DOHH2 (cell line): ENCODE results near the gene MRPL36.
A peak's percentile ranks its signal among the peaks of the same experiment; 100 is the strongest.

Experiments used
- H3F3A ChIP-seq: fragments of 200-600 bp; sonication (generic), shearing (Covaris generic); 2 replicates; pipeline ENCODE4 v1.6.0; 2016; ENCODE audit warnings: antibody characterized with exemption, mild to moderate bottlenecking; ENCODE audit not compliant: control insufficient read depth, insufficient read depth
- H3K27ac ChIP-seq: fragments of 200-600 bp; sonication (generic); 2 replicates; pipeline ENCODE4 v1.5.1; 2014; ENCODE audit warnings: low read depth, mild to moderate bottlenecking, low read length, moderate library complexity
- H3K27me3 ChIP-seq: fragments of 200-600 bp; sonication (generic); 2 replicates; pipeline ENCODE4 v1.6.1; 2014; ENCODE audit warnings: mild to moderate bottlenecking, low read length, mixed read lengths; ENCODE audit not compliant: control insufficient read depth
- H3K36me3 ChIP-seq: fragments of 200-600 bp; sonication (generic); 2 replicates; pipeline ENCODE4 v1.6.1; 2014; ENCODE audit warnings: mild to moderate bottlenecking, low read length, moderate library complexity, mixed read lengths; ENCODE audit not compliant: control insufficient read depth
- H3K4me1 ChIP-seq: fragments of 200-600 bp; sonication (generic); 2 replicates; pipeline ENCODE4 v1.6.1; 2014; ENCODE audit warnings: mild to moderate bottlenecking, low read length, mixed read lengths; ENCODE audit not compliant: control insufficient read depth
- H3K4me2 ChIP-seq: fragments of 200-600 bp; sonication (generic); 2 replicates; pipeline ENCODE4 v1.6.0; 2014; ENCODE audit warnings: mild to moderate bottlenecking, low read length, moderate library complexity
- H3K4me3 ChIP-seq: fragments of 200-600 bp; sonication (generic); 2 replicates; pipeline ENCODE4 v1.5.1; 2014; ENCODE audit warnings: mild to moderate bottlenecking, low read length, mixed read lengths
- H3K79me2 ChIP-seq: fragments of 200-600 bp; sonication (generic); 2 replicates; pipeline ENCODE4 v1.6.1; 2014; ENCODE audit warnings: mild to moderate bottlenecking, low read length, mixed read lengths; ENCODE audit not compliant: control insufficient read depth
- H3K9me2 ChIP-seq: fragments of 200-600 bp; sonication (generic); replicated peaks from 2 replicates; pipeline ENCODE4 v1.6.1; 2014; ENCODE audit warnings: mild to moderate bottlenecking, low read length, mixed read lengths; ENCODE audit not compliant: control insufficient read depth
- H3K9me3 ChIP-seq: fragments of 200-600 bp; sonication (generic); 2 replicates; pipeline ENCODE4 v1.6.1; 2014; ENCODE audit warnings: antibody characterized with exemption, low read length, mixed read lengths; ENCODE audit not compliant: control insufficient read depth, insufficient read depth
- H4K20me1 ChIP-seq: fragments of 200-600 bp; sonication (generic); 2 replicates; pipeline ENCODE4 v1.6.0; 2014; ENCODE audit warnings: low read depth, mild to moderate bottlenecking, antibody characterized with exemption, low read length, moderate library complexity; ENCODE audit not compliant: control insufficient read depth, insufficient read depth
- CTCF ChIP-seq: fragments of 200-600 bp; sonication (generic); IDR thresholded peaks from one replicate; pipeline ENCODE4 v1.5.1; 2014; ENCODE audit warnings: antibody characterized with exemption, mild to moderate bottlenecking, low read depth, low read length; ENCODE audit not compliant: poor library complexity, severe bottlenecking
- EZH2phosphoT487 ChIP-seq: fragments of 200-600 bp; sonication (generic); IDR thresholded peaks from 2 replicates; pipeline ENCODE4 v1.6.1; 2017; ENCODE audit warnings: borderline replicate concordance, mild to moderate bottlenecking, antibody characterized with exemption, low read length, moderate library complexity, mixed read lengths

The MRPL36 gene

GRCh38 chr5:1820926-1821325 lies 21.3 kb upstream of the MRPL36 start:
- H3F3A ChIP-seq, result no peaks in the 10 kb centered on the region
- H3K27me3 ChIP-seq, result no peaks in the 10 kb centered on the region
- peaks cover 7% of the 10 kb centered on the region for H3K79me2 ChIP-seq
- no peaks in the 10 kb centered on the region for H4K20me1 ChIP-seq
- H3K4me3 ChIP-seq, result no peak overlapping the region
- no peak overlapping the region for H3K27ac ChIP-seq
- TF ChIP-seq EZH2phosphoT487, result no peak
- TF ChIP-seq CTCF, result no peak
- H3K9me3 ChIP-seq, result no peaks in the 10 kb centered on the region
- no peaks in the 10 kb centered on the region for H3K9me2 ChIP-seq
- peaks cover 78% of the 10 kb centered on the region for H3K36me3 ChIP-seq
- H3K4me1 ChIP-seq, result peaks cover 21% of the 10 kb centered on the region
- H3K4me2 ChIP-seq, result no peak overlapping the region

GRCh38 chr5:1820381-1820780 lies 20.7 kb upstream of the MRPL36 start:
- H3K4me2 ChIP-seq, result no peak overlapping the region
- peaks cover 21% of the 10 kb centered on the region for H3K4me1 ChIP-seq
- TF ChIP-seq EZH2phosphoT487, result no peak
- no peak for TF ChIP-seq CTCF
- H3K79me2 ChIP-seq, result peaks cover 7% of the 10 kb centered on the region
- no peak overlapping the region for H3K4me3 ChIP-seq
- H3F3A ChIP-seq, result no peaks in the 10 kb centered on the region
- no peaks in the 10 kb centered on the region for H3K9me2 ChIP-seq
- H4K20me1 ChIP-seq, result no peaks in the 10 kb centered on the region
- no peaks in the 10 kb centered on the region for H3K27me3 ChIP-seq
- H3K27ac ChIP-seq, result no peak overlapping the region
- peaks cover 78% of the 10 kb centered on the region for H3K36me3 ChIP-seq
- no peaks in the 10 kb centered on the region for H3K9me3 ChIP-seq

- no peaks in the 10 kb centered on the region for H3K9me3 ChIP-seq
- peaks cover 83% of the 10 kb centered on the region for H3K36me3 ChIP-seq
- 0 out of 2 replicates have a peak overlapping the region, but pooled peaks have one; percentile 9 for H3K27ac ChIP-seq
- H3K9me2 ChIP-seq, result no peaks in the 10 kb centered on the region
- no peaks in the 10 kb centered on the region for H3K27me3 ChIP-seq
- TF ChIP-seq CTCF, result no peak
- TF ChIP-seq EZH2phosphoT487, result no peak
- H3K79me2 ChIP-seq, result peaks cover 7% of the 10 kb centered on the region
- H3K4me1 ChIP-seq, result peaks cover 21% of the 10 kb centered on the region
- no peak overlapping the region for H3K4me3 ChIP-seq
- peak overlapping the region; percentile 28 for H3K4me2 ChIP-seq
- no peaks in the 10 kb centered on the region for H3F3A ChIP-seq
- H4K20me1 ChIP-seq, result no peaks in the 10 kb centered on the region
These were observed 19.8 kb upstream of the MRPL36 start for GRCh38 chr5:1819458-1819857.

GRCh38 chr5:1818784-1819183 lies 19.1 kb upstream of the MRPL36 start:
- no peaks in the 10 kb centered on the region for H3K9me2 ChIP-seq
- no peaks in the 10 kb centered on the region for H3F3A ChIP-seq
- H3K4me3 ChIP-seq, result no peak overlapping the region
- H3K27me3 ChIP-seq, result no peaks in the 10 kb centered on the region
- H3K4me1 ChIP-seq, result peaks cover 21% of the 10 kb centered on the region
- peaks cover 7% of the 10 kb centered on the region for H3K79me2 ChIP-seq
- H3K4me2 ChIP-seq, result peak overlapping the region; percentile 28
- 0 out of 2 replicates have a peak overlapping the region, but pooled peaks have one; percentile 9 for H3K27ac ChIP-seq
- peaks cover 87% of the 10 kb centered on the region for H3K36me3 ChIP-seq
- TF ChIP-seq CTCF (no peak), EZH2phosphoT487 (no peak)
- H3K9me3 ChIP-seq, result no peaks in the 10 kb centered on the region
- no peaks in the 10 kb centered on the region for H4K20me1 ChIP-seq
